GM12878 (cell line): ENCODE data around the gene C10orf90. TPM values are rescaled to one million over a fixed set of nuclear protein-coding genes. Genes with fewer than 3 reads are reported as not detected.

ENCODE experiments used
- ATAC-seq: fragments of 200-7000 bp; cut with Tn5 transposase; 3 replicates; pipeline ENCODE4 v1.9.1; 2020; ENCODE audit warnings: mild to moderate bottlenecking, moderate library complexity
- BruUV-seq: library from RNA; stranded (reverse); fragments of 400-500 nt; replicated peaks from 2 replicates; lab custom pipeline; 2021; lab: Mats Ljungman, UMichigan
- CTCF ChIA-PET: fragments of 300-600 bp; sonication (Branson Sonifier 250); formaldehyde crosslinking; extraction: SDS; loops from one replicate; lab custom pipeline; 2021; ENCODE audit warnings: inconsistent platforms; lab: Yijun Ruan, JAX
- POLR2A ChIA-PET: fragments of 350-600 bp; formaldehyde crosslinking; extraction: SDS; loops from one replicate; lab custom pipeline; 2021; ENCODE audit warnings: inconsistent platforms; lab: Charles Lee
- RAD21 ChIA-PET: fragments of 300-600 bp; sonication (Branson Sonifier 250); formaldehyde crosslinking; loops from one replicate; lab custom pipeline; 2023; ENCODE audit warnings: antibody characterized with exemption; ENCODE audit not compliant: unreplicated experiment; lab: Charles Lee
- SMC1A ChIA-PET: fragments of 300-600 bp; sonication (Branson Sonifier 250); formaldehyde crosslinking; loops from one replicate; lab custom pipeline; 2023; ENCODE audit not compliant: unreplicated experiment, uncharacterized antibody; lab: Charles Lee
- DNase-seq: peaks from one replicate; pipeline ENCODE4 v3.0.0-alpha.2; 2011; ENCODE audit warnings: low read depth, low spot score
- FAIRE-seq: peaks from 3 replicates; lab custom pipeline; 2011; peaks lifted over from hg19 to GRCh38; lab: Jason Lieb, UNC
- H2AFZ ChIP-seq: 2 replicates; pipeline ENCODE4 v1.6.0; 2011; ENCODE audit warnings: low read depth, low read length, control low read depth; ENCODE audit not compliant: control insufficient read depth
- H3K27ac ChIP-seq: 2 replicates; pipeline ENCODE4 v1.5.1; 2011; ENCODE audit warnings: control low read depth; ENCODE audit not compliant: control insufficient read depth, insufficient read depth
- H3K27me3 ChIP-seq, 2 experiments: replicated peaks in 1 of 2; 2 replicates each; pipeline versions ENCODE4 v1.6.0 to v1.6.1; 2011; ENCODE audit warnings: low read length in 1 of 2; ENCODE audit not compliant: control insufficient read depth in 2 of 2, insufficient read depth in 2 of 2
- H3K36me3 ChIP-seq, 2 experiments: 2 replicates each; pipeline ENCODE4 v1.5.1; 2011; ENCODE audit warnings: low read length in 1 of 2; ENCODE audit not compliant: control insufficient read depth in 2 of 2, insufficient read depth in 2 of 2
- H3K4me1 ChIP-seq: 2 replicates; pipeline ENCODE4 v1.6.1; 2011; ENCODE audit warnings: mild to moderate bottlenecking, low read length, moderate library complexity, mixed read lengths; ENCODE audit not compliant: control insufficient read depth, insufficient read depth
- H3K4me2 ChIP-seq: 2 replicates; pipeline ENCODE4 v1.6.0; 2011; ENCODE audit warnings: control low read depth; ENCODE audit not compliant: control insufficient read depth, insufficient read depth
- H3K4me3 ChIP-seq: fragments of 200-600 bp; sonication (generic); 2 replicates; pipeline ENCODE4 v1.5.1; 2016
- H3K79me2 ChIP-seq: 2 replicates; pipeline ENCODE4 v1.6.0; 2011; ENCODE audit warnings: low read length; ENCODE audit not compliant: control insufficient read depth, insufficient read depth
- H3K9ac ChIP-seq: 2 replicates; pipeline ENCODE4 v1.8.0; 2011; ENCODE audit warnings: low read length, control low read depth, mixed read lengths; ENCODE audit not compliant: control insufficient read depth, insufficient read depth
- H3K9me3 ChIP-seq: replicated peaks from 3 replicates; pipeline ENCODE4 v1.5.1; 2011; ENCODE audit warnings: mild to moderate bottlenecking, low read length; ENCODE audit not compliant: control insufficient read depth, insufficient read depth
- H4K20me1 ChIP-seq: 2 replicates; pipeline ENCODE4 v1.6.0; 2011; ENCODE audit not compliant: control insufficient read depth, insufficient read depth
- BACH1 ChIP-seq: fragments of 450-650 bp; IDR thresholded peaks from 2 replicates; pipeline ENCODE4 v1.6.1; 2017; ENCODE audit warnings: mild to moderate bottlenecking, borderline replicate concordance
- CBFB ChIP-seq: IDR thresholded peaks from 2 replicates; pipeline ENCODE4 v1.6.1; 2016; ENCODE audit warnings: antibody characterized with exemption, low read depth
- CBX3 ChIP-seq: fragments of 200-600 bp; sonication (generic); IDR thresholded peaks from 2 replicates; pipeline ENCODE4 v1.6.1; 2016; ENCODE audit warnings: low read depth, borderline replicate concordance
- CREB1 ChIP-seq: IDR thresholded peaks from 2 replicates; pipeline ENCODE4 v1.6.1; 2012; ENCODE audit warnings: low read depth, mild to moderate bottlenecking, inconsistent platforms
- EZH2 ChIP-seq: IDR thresholded peaks from 2 replicates; pipeline ENCODE4 v1.6.1; 2012; ENCODE audit warnings: low read depth, mild to moderate bottlenecking, control low read depth, inconsistent platforms, low read length, borderline replicate concordance; ENCODE audit not compliant: control insufficient read depth
- GATAD2B ChIP-seq: fragments of 450-650 bp; conservative IDR thresholded peaks from 2 replicates; pipeline ENCODE4 v1.6.1; 2017; ENCODE audit warnings: low read depth, mild to moderate bottlenecking, moderate library complexity
- IKZF1 ChIP-seq: fragments of 450-650 bp; conservative IDR thresholded peaks from 2 replicates; pipeline ENCODE4 v1.6.1; 2017; ENCODE audit warnings: antibody characterized with exemption, mild to moderate bottlenecking
- KLF5 ChIP-seq: fragments of 450-650 bp; IDR thresholded peaks from 2 replicates; pipeline ENCODE4 v1.6.1; 2014; ENCODE audit warnings: mild to moderate bottlenecking; ENCODE audit not compliant: partially characterized antibody
- MTA3 ChIP-seq: IDR thresholded peaks from 2 replicates; pipeline ENCODE4 v1.6.1; 2012; ENCODE audit warnings: low read length, inconsistent platforms, borderline replicate concordance
- NBN ChIP-seq: fragments of 450-650 bp; IDR thresholded peaks from 2 replicates; pipeline ENCODE4 v1.6.1; 2016
- NFIC ChIP-seq: IDR thresholded peaks from 2 replicates; pipeline ENCODE4 v1.6.1; 2012; ENCODE audit warnings: low read depth, mild to moderate bottlenecking, inconsistent platforms, low read length, moderate library complexity
- NFYA ChIP-seq: IDR thresholded peaks from 2 replicates; pipeline ENCODE4 v1.6.1; 2011; ENCODE audit warnings: low read depth, mild to moderate bottlenecking, low read length, improper control_type of control experiment, borderline replicate concordance
- NFYB ChIP-seq: IDR thresholded peaks from 2 replicates; pipeline ENCODE4 v1.6.1; 2011; ENCODE audit warnings: low read depth, mild to moderate bottlenecking, low read length, improper control_type of control experiment, moderate library complexity; ENCODE audit not compliant: insufficient read depth
- PML ChIP-seq: IDR thresholded peaks from 2 replicates; pipeline ENCODE4 v1.6.1; 2012; ENCODE audit warnings: low read length, inconsistent platforms
- POLR2A ChIP-seq: IDR thresholded peaks from 2 replicates; pipeline ENCODE4 v1.6.1; 2011; ENCODE audit warnings: low read depth, mild to moderate bottlenecking, low read length
- TCF12 ChIP-seq: IDR thresholded peaks from 2 replicates; pipeline ENCODE4 v1.6.1; 2011; ENCODE audit warnings: low read depth, mild to moderate bottlenecking, low read length
- USF1 ChIP-seq: IDR thresholded peaks from 2 replicates; pipeline ENCODE4 v1.6.1; 2011; ENCODE audit warnings: borderline replicate concordance, low read depth, mild to moderate bottlenecking, moderate library complexity, mixed read lengths, low read length; ENCODE audit not compliant: insufficient read depth; ENCODE audit errors: extremely low read length
- WRNIP1 ChIP-seq: IDR thresholded peaks from 2 replicates; pipeline ENCODE4 v1.6.1; 2011; ENCODE audit warnings: low read depth, low read length, improper control_type of control experiment, borderline replicate concordance
- YY1 ChIP-seq: IDR thresholded peaks from 2 replicates; pipeline ENCODE4 v1.6.1; 2011; ENCODE audit warnings: low read depth, mild to moderate bottlenecking, low read length
- WGBS: methylation state at CpG from one replicate; pipeline ENCODE4 v1.1.6; 2016; ENCODE audit warnings: low lambda C conversion rate; ENCODE audit not compliant: insufficient replicate concordance, insufficient coverage; ENCODE audit errors: missing lambda C conversion rate; 5-methylcytosine and 5-hydroxymethylcytosine counted together
- in situ Hi-C: fragments of 300-500 bp; cut with MboI; formaldehyde crosslinking; loops from 9 replicates; pipeline ENCODE4 v1.14.3; 2018; ENCODE audit warnings: mixed read lengths
- intact Hi-C: fragments of 100-400 bp; cut with micrococcal nuclease; formaldehyde crosslinking; loops from one replicate; pipeline ENCODE4 v1.14.2; 2022; ENCODE audit not compliant: unreplicated experiment
- polyA plus RNA-seq, 11 experiments: library from polyadenylated mRNA; depleted of rRNA in 4 of 11; unstranded in 6 of 11; stranded (reverse) in 5 of 11; fragments of >200 nt; fragmentation: Nextera tagmentation in 4 of 11; fragmentation: Illumina TruSeq in 1 of 11; extraction: Ambion mirVana in 4 of 11; extraction: Trizol in 1 of 11; gene quantifications; 1 replicate in 1 of 11; 2 replicates in 10 of 11; pipeline versions ENCODE4 v1.2.1 to v1.2.3, GENCODE V29; 2011 to 2016; ENCODE audit warnings: inconsistent platforms in 2 of 11, missing spikeins in 2 of 11, low read depth in 1 of 11
- total RNA-seq, 4 experiments: library from RNA; depleted of rRNA in 3 of 4; stranded (reverse); fragments of >200 nt in 3 of 4; fragmentation: Illumina TruSeq in 1 of 4; extraction: Trizol in 1 of 4; gene quantifications; 2 replicates each; pipeline versions ENCODE4 v1.2.1 to v1.2.3, GENCODE V29; 2013 to 2021
- TF ChIP-seq, protein P1 (sequence below): fragments of 450-650 bp; IDR thresholded peaks from 2 replicates; pipeline ENCODE4 v1.6.1; 2018; ENCODE audit warnings: borderline replicate concordance, mild to moderate bottlenecking; ENCODE audit not compliant: partially characterized antibody

The C10orf90 gene
- total and polyA plus RNA-seq, 10 of the 15 experiments (the other 5 are each of a cell fraction or from before 2014, with no cell fraction given), result 0.04 TPM; not detected in 9

GRCh38 chr10:126637501-126637900 lies 33.0 kb downstream of the C10orf90 start:
- DNase-seq (no peak), ATAC-seq (no peak), FAIRE-seq (no peak)
- ChIA-PET RAD21 (no interaction called here), POLR2A (no interaction called here), CTCF (no interaction called here), SMC1A (no interaction called here)
- no peak overlapping the region for H2AFZ ChIP-seq
- H3K36me3 ChIP-seq, result no peaks in the 10 kb centered on the region
- intact Hi-C loops (no loop called here), in situ Hi-C loops (no loop called here)
- BruUV-seq, result no TSS peak
- no peak overlapping the region for H3K4me3 ChIP-seq
- TF ChIP-seq NFYB, result no peak
- no peak for TF ChIP-seq CBFB
- TF ChIP-seq IKZF1, result no peak
- no peak for TF ChIP-seq GATAD2B
- no peak for TF ChIP-seq MTA3
- TF ChIP-seq WRNIP1, result no peak
- TF ChIP-seq TCF12, result no peak
- TF ChIP-seq PML, result no peak
- TF ChIP-seq NBN, result no peak
- no peak for TF ChIP-seq KLF5
- TF ChIP-seq CBX3, result no peak
- TF ChIP-seq NFIC, result no peak
- TF ChIP-seq, protein P1, sequence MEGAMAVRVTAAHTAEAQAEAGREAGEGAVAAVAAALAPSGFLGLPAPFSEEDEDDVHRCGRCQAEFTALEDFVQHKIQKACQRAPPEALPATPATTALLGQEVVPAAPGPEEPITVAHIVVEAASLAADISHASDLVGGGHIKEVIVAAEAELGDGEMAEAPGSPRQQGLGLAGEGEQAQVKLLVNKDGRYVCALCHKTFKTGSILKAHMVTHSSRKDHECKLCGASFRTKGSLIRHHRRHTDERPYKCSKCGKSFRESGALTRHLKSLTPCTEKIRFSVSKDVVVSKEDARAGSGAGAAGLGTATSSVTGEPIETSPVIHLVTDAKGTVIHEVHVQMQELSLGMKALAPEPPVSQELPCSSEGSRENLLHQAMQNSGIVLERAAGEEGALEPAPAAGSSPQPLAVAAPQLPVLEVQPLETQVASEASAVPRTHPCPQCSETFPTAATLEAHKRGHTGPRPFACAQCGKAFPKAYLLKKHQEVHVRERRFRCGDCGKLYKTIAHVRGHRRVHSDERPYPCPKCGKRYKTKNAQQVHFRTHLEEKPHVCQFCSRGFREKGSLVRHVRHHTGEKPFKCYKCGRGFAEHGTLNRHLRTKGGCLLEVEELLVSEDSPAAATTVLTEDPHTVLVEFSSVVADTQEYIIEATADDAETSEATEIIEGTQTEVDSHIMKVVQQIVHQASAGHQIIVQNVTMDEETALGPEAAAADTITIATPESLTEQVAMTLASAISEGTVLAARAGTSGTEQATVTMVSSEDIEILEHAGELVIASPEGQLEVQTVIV, result no peak
- TF ChIP-seq POLR2A, result no peak
- no peak for TF ChIP-seq BACH1
- no peak for TF ChIP-seq NFYA
- TF ChIP-seq YY1, result no peak
- TF ChIP-seq USF1, result no peak
- no peak for TF ChIP-seq EZH2
- TF ChIP-seq CREB1, result no peak
- H3K27ac ChIP-seq, result no peak overlapping the region
- H3K4me2 ChIP-seq, result no peak overlapping the region
- no peaks in the 10 kb centered on the region for H3K27me3 ChIP-seq
- no peaks in the 10 kb centered on the region for H3K79me2 ChIP-seq
- H3K9ac ChIP-seq, result no peak overlapping the region
- no peaks in the 10 kb centered on the region for H3K9me3 ChIP-seq
- H3K4me1 ChIP-seq, result no peaks in the 10 kb centered on the region
- 21% methylated on average over 5 of the region's 5 CpGs for WGBS
- H4K20me1 ChIP-seq, result no peaks in the 10 kb centered on the region
